MM.1S (cell line): ENCODE results near the gene ABCG8.

ENCODE experiments used
- CTCF ChIP-seq: fragments of 300-600 bp; sonication (generic); IDR thresholded peaks from 2 replicates; pipeline ENCODE4 v1.5.1; 2016; ENCODE audit warnings: antibody characterized with exemption, low read length, mixed read lengths
- EZH2 ChIP-seq: fragments of 300-600 bp; sonication (generic); optimal IDR thresholded peaks from 2 replicates; pipeline ENCODE3; 2017; ENCODE audit warnings: low read depth, mild to moderate bottlenecking, antibody characterized with exemption, low read length, mixed read lengths

GRCh38 chr2:43925431-43925830, 86.7 kb downstream of the ABCG8 start:
- TF ChIP-seq CTCF (no peak), EZH2 (no peak)
